NCI-H82 (cell line): Measurements from ENCODE around the gene NODAL.
A peak's percentile ranks its signal among the peaks of the same experiment; 100 is the strongest.

Experiments
- DNase-seq: peaks from one replicate; lab custom pipeline; 2025; lab: John Stamatoyannopoulos, UW

Gene NODAL

GRCh38 chr10:70462349-70462984 is 21.0 kb upstream of the NODAL start:
- DNase-seq = no peak

DNA sequence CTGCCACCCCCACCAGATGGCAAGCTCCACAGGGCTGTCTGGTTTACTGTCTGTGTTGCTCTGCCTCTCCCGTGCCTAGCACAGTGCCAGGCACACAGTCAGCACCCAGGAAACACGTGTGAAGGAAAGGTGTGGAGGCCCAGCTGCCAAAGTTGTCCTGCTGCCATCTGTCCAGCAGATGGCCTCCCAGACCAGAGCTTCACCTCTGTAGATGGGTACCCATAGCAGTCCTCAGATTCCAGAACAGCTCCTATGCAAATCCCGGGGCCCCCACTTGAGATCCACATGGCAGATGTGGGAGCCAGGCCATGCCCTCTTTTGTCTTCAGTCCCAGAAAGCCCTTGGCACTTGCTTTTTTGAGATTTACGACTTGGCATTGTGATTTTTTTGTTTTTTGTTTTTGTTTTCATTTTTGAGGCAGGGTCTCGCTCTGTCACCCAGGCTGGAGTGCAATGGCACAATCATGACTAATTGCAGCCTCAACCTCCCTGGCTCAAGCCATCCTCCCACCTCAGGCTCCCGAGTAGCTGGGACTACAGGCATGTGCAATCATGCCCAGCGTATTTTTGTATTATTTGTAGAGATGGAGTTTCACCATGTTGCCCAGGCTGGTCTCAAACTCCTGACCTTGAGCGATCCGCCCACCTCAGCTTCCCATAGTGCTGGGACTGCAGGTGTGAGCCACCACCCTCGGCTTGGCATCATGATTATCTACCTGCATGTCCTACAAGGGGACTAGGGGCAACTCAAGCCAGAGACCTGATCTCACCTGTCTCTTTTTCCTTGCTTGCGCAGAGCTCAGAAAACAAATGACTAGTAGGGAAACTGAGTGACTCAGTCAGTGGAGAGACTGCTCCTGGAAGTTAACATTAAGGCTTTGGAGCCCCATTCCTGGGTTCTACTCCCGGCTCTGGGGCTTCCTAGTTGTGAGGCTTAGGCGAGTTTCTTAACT is 20.2 kb upstream of the NODAL start:
- DNase-seq = peak; percentile 70

DNA sequence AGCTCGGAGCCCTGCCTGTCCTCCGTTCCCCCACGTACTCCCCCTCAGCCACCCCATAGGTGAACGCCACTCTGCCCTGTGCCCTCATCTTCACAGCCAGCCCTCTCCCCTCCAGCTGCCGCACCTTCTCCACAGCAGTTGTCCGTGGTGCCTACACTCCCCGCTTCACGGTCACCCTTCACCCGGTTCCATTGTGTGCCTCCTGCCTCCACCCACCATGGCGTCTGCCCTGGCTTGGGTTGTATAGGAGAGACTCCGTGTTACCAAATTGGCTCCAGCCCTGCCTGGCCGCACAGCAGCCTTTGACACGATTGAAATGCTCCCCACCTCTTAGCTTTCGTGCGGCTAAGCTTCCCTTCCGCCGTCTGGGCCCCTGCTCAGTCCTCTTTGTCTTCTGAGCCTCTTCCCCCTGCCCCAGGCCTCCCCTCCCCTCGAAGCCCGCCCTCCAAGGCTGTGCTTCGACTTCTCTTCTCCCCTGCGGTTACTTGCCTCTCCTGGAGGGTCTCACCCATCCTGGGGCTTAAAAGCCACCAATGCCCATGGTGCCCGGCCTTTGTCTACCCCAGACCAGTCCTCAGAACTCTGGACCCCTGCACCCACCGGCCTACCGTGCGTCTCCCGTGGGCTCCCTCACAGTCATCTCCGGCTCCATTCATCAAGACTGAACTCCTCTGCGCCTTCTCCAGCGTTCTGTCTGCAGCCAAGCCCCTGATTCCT is 18.5 kb upstream of the NODAL start:
- DNase-seq = no peak

- DNase-seq = no peak
These were observed 17.7 kb upstream of the NODAL start for GRCh38 chr10:70459061-70459773.

- peak; percentile 65 for DNase-seq
These were observed 17.0 kb upstream of the NODAL start for GRCh38 chr10:70458329-70459060.

DNA sequence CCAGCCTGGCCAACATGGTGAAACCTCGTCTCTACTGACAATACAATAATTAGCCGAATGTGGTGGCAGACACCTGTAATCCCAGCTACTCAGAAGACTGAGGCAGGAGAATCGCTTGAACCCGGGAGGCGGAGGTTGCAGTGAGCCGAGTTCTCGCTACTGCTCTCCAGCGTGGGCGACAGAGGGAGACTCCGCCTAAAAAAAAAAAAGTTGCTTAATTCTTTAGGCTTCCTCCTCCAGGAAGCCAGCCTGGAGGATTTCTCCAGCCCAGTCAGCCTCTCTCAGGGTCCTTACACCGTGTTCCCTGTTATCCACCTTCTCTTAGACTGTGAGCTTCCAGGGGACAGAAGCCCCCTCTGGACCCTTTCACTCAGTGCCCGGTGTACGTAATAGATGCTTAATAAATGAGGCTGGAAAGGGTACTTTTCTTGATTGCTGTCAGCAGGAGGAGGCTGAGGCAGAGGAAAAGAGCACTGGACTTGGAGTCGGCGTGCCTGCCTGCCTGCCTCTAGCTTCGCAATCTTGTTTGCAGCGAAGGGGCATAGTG is 16.4 kb upstream of the NODAL start:
- DNase-seq = no peak

GRCh38 chr10:70456164-70456563 is 14.7 kb upstream of the NODAL start:
- DNase-seq = no peak

DNA sequence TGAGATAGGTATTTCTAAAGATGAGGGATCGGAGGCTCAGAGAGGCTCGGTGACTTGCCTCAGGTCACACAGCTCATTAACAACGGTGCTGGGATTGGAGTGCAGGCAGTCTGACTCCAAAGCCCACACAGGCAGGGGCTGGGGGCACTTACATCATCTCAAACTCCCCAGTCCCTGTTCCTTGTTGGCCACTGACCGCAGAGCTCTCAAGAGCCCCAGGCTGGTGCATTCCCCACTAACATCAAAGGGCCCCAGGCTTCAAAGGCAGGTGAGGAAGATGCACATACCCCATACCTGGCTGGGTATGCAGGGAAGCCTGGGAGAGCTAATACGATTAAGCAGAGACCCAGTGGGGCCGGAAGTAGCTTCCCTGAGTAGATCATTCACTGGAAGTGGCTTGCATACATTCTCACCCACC is 13.7 kb upstream of the NODAL start:
- peak; percentile 33 for DNase-seq

DNA sequence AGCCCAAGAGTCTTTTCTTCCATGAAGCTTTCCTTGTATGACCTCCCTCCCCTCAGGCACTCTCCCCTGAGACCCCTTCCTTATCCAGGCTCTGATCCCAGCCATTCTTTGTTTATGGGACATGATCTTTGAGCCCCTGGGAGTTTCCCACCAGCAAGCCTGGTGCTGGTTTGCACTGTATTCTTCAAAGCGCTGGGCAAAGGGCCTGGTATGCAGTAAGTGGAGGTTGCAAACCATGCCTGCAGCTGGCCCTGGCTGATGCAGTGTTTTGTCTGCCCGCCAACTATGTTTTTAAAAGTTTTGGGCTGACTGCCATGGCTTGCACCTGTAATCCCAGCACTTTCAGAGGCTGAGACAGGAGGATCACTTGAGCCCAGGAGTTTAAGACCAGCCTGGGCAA is 6.8 kb upstream of the NODAL start:
- no peak for DNase-seq

DNA sequence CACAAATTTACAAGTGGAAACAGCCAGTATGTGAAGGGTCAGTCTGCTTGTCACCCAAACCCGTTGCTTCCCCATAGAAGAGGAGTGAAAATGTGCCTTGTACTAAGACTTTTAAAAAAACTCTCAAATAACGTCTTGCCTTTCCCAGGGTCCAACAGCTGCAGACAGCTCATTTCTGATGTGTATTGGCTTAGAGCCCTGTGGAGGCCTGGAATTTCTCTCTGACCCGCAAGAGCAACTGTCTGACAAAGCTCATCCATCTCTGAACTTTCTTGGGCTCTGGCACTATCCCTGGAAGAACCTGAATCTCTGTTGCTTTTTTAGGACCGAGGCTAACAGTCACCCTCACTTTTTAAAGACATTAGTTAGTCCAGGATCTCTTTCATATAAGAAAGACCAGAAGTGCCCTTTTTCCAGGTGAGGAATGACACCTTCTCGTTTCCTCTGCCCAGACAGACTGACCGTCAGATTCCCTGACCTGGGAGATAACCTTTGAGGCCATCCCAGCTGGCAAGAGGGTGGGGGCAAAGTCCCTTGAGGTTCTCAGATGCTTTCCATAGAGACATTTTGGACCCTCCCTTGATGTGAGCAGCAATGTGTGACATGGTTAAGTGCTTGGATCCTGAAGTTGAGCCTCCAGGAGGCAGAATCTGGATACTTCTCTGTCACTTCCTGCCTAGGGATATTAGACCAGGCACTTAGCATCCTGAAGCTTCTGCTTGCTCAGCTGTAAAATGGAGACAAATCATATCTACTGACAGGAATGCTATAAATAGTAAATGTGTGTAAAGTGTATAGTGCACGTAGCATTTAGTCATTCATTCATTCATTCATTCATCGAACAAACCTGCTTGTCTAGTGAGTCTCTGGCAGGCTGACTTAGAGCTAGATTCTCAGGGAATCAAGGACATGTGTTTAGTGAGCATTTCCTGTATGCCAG is 4.5 kb upstream of the NODAL start:
- DNase-seq = no peak

- no peak for DNase-seq
These were observed 3.3 kb upstream of the NODAL start for GRCh38 chr10:70444744-70445143.

GRCh38 chr10:70442332-70442988 is 979 bp upstream of the NODAL start:
- no peak for DNase-seq

DNA sequence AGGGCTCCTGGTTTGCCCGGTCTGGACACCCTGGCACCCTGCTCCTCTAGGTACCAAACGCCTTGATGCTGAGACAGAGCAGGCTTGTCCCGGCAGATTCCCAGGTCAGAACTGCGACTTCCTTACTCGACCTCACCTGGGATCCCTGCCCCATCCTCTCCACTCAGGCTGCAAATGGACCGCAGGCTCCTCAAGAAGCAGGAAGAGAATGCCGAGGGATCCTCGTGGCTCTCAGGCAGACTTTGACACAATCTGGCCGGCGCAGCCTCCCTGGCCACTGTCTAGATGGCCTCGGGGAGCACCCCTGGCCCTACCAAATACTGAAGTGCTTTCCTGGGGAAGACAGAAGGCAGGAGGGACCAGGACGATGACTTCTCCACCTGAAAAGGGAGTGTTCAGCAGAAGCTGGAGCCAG is 421 bp upstream of the NODAL start:
- DNase-seq = no peak

DNA sequence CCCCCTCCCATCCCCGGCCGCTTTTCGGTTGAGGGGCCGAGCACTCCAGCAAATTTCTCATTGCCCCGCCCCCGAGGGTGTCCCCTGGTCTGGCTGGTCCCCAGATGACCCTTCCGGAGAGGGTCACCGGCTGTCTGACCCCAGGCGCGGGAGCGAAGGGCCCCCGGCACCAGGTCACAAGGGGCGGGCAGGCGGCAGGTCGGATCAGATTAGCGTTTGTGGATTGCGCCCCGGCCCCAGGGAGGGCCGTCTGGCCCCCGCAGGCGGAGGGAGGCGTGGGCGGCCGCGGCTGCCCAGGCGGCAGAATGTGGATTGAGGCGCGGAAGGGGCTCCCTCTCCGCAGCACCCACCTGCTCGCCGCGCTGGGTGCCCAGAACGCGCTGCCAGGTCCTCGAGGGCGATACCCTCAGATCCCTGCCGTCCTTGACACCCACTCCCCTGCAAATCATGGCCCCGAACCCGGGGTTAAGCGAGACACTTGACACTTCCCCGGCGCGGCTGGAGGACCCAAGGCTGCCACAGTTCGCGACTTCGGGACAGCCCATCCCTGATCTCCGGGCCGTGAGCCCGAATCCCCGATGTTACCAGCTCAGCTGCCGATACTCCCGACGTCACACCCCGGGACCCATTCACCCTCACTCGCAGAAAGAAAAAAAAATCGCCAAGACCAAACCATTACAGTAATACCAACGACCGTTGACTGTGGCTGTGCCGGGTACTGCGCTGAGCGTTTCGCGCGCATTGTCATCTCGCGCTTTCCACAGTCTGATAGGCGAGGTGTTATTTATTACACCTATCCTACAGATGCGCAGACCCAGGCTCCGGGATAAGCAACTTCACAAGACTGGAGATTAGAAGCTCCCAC is 953 bp downstream of the NODAL start:
- DNase-seq = peak; percentile 20

- DNase-seq = no peak
These were observed 3.8 kb downstream of the NODAL start for GRCh38 chr10:70437721-70438120.

- no peak for DNase-seq
These were observed 6.0 kb downstream of the NODAL start for GRCh38 chr10:70435241-70436085.

GRCh38 chr10:70433581-70434280 is 7.8 kb downstream of the NODAL start:
- DNase-seq = no peak
